ENCODE results near the gene AP5M1. TPM values are rescaled to one million over a fixed set of nuclear protein-coding genes. Genes with fewer than 3 reads are reported as not detected.

Gene AP5M1
- total RNA-seq, 1 donor from 2014 or later = 49.7 TPM

GRCh38 chr14:57259672-57260071, 9.1 kb upstream of the AP5M1 start:
- peaks cover 16% of the 10 kb centered on the region for H3K4me1 Mint-ChIP-seq (ENCODE audit: low read depth)
- no peak overlapping the region for H3K4me3 Mint-ChIP-seq (ENCODE audit: low read depth)
- H3K27me3 Mint-ChIP-seq (ENCODE audit: low read depth) = no peaks in the 10 kb centered on the region
- DNase-seq (ENCODE audit: low spot score) = no peak
- intact Hi-C loops (cut with micrococcal nuclease) = no loop called here
- H3K36me3 Mint-ChIP-seq (ENCODE audit: low read depth) = peaks cover 33% of the 10 kb centered on the region
- no peak overlapping the region for H3K27ac Mint-ChIP-seq
- H3K9me3 Mint-ChIP-seq = no peaks in the 10 kb centered on the region

- H3K4me3 Mint-ChIP-seq (ENCODE audit: low read depth) = no peak overlapping the region
- intact Hi-C loops (cut with micrococcal nuclease) = no loop called here
- DNase-seq (ENCODE audit: low spot score) = no peak
- peaks cover 28% of the 10 kb centered on the region for H3K4me1 Mint-ChIP-seq (ENCODE audit: low read depth)
- H3K36me3 Mint-ChIP-seq (ENCODE audit: low read depth) = peaks cover 29% of the 10 kb centered on the region
- no peak overlapping the region for H3K27ac Mint-ChIP-seq
- H3K9me3 Mint-ChIP-seq = no peaks in the 10 kb centered on the region
- no peaks in the 10 kb centered on the region for H3K27me3 Mint-ChIP-seq (ENCODE audit: low read depth)
Observed at GRCh38 chr14:57261604-57262003, 7.2 kb upstream of the AP5M1 start.

- no peak for DNase-seq (ENCODE audit: low spot score)
- no peaks in the 10 kb centered on the region for H3K27me3 Mint-ChIP-seq (ENCODE audit: low read depth)
- intact Hi-C loops (cut with micrococcal nuclease) = no loop called here
- peaks cover 25% of the 10 kb centered on the region for H3K36me3 Mint-ChIP-seq (ENCODE audit: low read depth)
- peaks cover 30% of the 10 kb centered on the region for H3K4me1 Mint-ChIP-seq (ENCODE audit: low read depth)
- H3K4me3 Mint-ChIP-seq (ENCODE audit: low read depth) = no peak overlapping the region
- no peak overlapping the region for H3K27ac Mint-ChIP-seq
- H3K9me3 Mint-ChIP-seq = no peaks in the 10 kb centered on the region
Observed at GRCh38 chr14:57262117-57262516, 6.7 kb upstream of the AP5M1 start.

DNA sequence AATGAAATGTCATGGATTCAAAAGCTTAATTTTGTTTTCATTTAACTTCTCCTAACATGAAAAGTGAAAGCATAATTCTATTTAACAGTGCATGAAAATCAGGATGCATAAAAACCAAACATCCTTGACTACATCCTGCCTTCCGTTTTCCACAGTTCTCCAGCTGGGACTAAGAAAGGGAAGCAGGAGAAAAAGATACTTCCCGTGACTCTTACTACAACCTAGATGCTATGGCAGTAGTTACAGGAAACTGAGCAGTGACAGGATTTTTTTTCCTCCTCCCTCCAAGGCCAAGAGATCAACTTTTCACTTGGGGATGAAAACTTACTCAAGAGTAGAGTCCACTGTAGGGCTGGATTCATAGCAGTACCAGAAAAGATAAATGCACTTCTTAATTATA, 2.7 kb upstream of the AP5M1 start:
- no peaks in the 10 kb centered on the region for H3K9me3 Mint-ChIP-seq
- peaks cover 18% of the 10 kb centered on the region for H3K36me3 Mint-ChIP-seq (ENCODE audit: low read depth)
- no peak overlapping the region for H3K4me3 Mint-ChIP-seq (ENCODE audit: low read depth)
- no peak for DNase-seq (ENCODE audit: low spot score)
- peaks cover 49% of the 10 kb centered on the region for H3K4me1 Mint-ChIP-seq (ENCODE audit: low read depth)
- no peaks in the 10 kb centered on the region for H3K27me3 Mint-ChIP-seq (ENCODE audit: low read depth)
- intact Hi-C loops (cut with micrococcal nuclease) = loop anchor here (5.0 kb wide), 3 partner anchors 684 to 1804 kb away; partner anchors contain the start of gene ARID4A
- H3K27ac Mint-ChIP-seq = no peak overlapping the region

DNA sequence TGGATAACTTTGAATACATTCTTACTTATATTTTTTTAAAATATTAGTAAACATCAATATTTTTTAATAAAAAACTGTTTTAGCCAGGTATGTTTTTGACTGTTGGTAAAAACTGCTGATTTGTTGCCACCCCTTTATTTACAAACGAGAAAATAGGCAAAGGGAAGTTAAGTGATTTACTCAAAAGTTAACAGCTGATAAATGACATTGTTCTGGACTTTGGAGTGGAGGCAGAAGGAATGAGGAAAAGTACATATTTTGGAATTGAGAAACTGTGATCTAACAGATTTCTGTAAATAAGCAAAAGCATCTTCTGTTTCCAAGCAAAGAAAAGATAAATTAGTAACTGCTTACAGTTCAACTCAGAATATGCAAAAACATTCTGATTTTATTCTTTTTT, 4.5 kb downstream of the AP5M1 start:
- Mint-ChIP-seq H3K4me3 (ENCODE audit: low read depth) (no peak overlapping the region), H3K27ac (no peak overlapping the region), H3K27me3 (ENCODE audit: low read depth) (no peaks in the 10 kb centered on the region), H3K9me3 (no peaks in the 10 kb centered on the region), H3K4me1 (ENCODE audit: low read depth) (peaks cover 27% of the 10 kb centered on the region), H3K36me3 (ENCODE audit: low read depth) (peaks cover 46% of the 10 kb centered on the region)
- DNase-seq (ENCODE audit: low spot score) = no peak
- intact Hi-C loops (cut with micrococcal nuclease) = no loop called here

DNA sequence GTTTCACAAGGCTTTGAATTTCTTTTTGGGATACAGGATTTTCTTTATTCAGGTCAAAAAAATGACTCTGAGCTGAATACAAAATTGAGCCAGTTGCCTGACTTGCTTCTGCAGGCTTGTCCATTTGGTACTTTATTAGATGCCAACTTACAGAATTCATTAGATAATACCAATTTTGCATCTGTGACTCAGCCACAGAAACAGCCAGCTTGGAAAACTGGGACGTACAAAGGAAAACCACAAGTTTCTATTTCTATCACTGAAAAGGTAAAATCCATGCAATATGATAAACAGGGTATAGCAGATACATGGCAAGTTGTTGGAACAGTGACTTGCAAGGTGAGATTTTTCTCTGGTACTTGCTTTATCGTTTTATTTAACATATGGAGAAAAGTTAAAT, 5.8 kb downstream of the AP5M1 start:
- Mint-ChIP-seq H3K4me3 (ENCODE audit: low read depth) (no peak overlapping the region), H3K9me3 (no peaks in the 10 kb centered on the region), H3K27ac (no peak overlapping the region), H3K27me3 (ENCODE audit: low read depth) (no peaks in the 10 kb centered on the region), H3K4me1 (ENCODE audit: low read depth) (peaks cover 27% of the 10 kb centered on the region), H3K36me3 (ENCODE audit: low read depth) (peaks cover 53% of the 10 kb centered on the region)
- intact Hi-C loops (cut with micrococcal nuclease) = no loop called here
- no peak for DNase-seq (ENCODE audit: low spot score)

GRCh38 chr14:57275023-57275664, 6.4 kb downstream of the AP5M1 start:
- peaks cover 55% of the 10 kb centered on the region for H3K36me3 Mint-ChIP-seq (ENCODE audit: low read depth)
- no peak overlapping the region for H3K27ac Mint-ChIP-seq
- intact Hi-C loops (cut with micrococcal nuclease) = no loop called here
- DNase-seq (ENCODE audit: low spot score) = no peak
- no peaks in the 10 kb centered on the region for H3K27me3 Mint-ChIP-seq (ENCODE audit: low read depth)
- peaks cover 25% of the 10 kb centered on the region for H3K4me1 Mint-ChIP-seq (ENCODE audit: low read depth)
- H3K4me3 Mint-ChIP-seq (ENCODE audit: low read depth) = no peak overlapping the region
- H3K9me3 Mint-ChIP-seq = no peaks in the 10 kb centered on the region

DNA sequence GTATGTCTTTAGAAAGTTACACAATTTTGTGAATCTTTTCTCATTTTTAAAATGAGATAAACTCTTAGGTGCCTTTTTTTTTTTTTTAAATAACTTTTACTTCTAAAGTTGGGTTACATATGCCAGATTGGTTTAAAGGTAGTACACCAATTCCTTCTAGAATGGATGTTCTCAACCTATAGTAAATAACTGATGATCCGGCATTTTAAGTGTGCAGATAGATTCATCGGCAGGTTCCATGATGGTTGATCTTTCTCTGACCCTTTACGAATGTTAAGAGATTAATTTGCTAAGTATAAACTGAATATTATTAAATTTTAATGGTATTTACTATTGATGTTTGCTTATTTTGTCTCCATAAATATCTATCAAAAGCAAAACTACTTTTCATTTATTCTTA, 8.3 kb downstream of the AP5M1 start:
- intact Hi-C loops (cut with micrococcal nuclease) = no loop called here
- DNase-seq (ENCODE audit: low spot score) = no peak
- no peak overlapping the region for H3K27ac Mint-ChIP-seq
- H3K9me3 Mint-ChIP-seq = no peaks in the 10 kb centered on the region
- peaks cover 6% of the 10 kb centered on the region for H3K4me1 Mint-ChIP-seq (ENCODE audit: low read depth)
- H3K27me3 Mint-ChIP-seq (ENCODE audit: low read depth) = no peaks in the 10 kb centered on the region
- H3K36me3 Mint-ChIP-seq (ENCODE audit: low read depth) = peaks cover 45% of the 10 kb centered on the region
- H3K4me3 Mint-ChIP-seq (ENCODE audit: low read depth) = no peak overlapping the region

DNA sequence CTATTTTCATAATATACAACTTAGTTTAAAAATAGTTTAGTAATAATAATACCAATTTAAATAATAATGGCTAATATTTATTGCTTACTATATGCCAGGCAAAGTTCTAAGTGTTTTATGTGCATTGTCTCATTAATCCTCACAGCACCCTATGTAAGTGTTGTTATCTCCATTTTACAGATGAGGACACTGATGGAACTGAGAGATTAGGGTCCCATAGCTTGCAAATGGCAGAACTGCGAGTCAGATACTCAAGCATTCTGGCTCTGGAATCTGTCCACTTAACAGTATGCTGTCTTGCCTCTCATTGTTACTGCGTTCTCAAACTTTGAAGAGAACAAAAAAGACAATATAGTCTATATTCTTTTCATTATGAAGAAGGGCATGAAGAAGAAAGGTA, 19.0 kb downstream of the AP5M1 start:
- no peak for DNase-seq (ENCODE audit: low spot score)
- H3K36me3 Mint-ChIP-seq (ENCODE audit: low read depth) = peaks cover 34% of the 10 kb centered on the region
- no peaks in the 10 kb centered on the region for H3K4me1 Mint-ChIP-seq (ENCODE audit: low read depth)
- H3K9me3 Mint-ChIP-seq = no peaks in the 10 kb centered on the region
- no peak overlapping the region for H3K4me3 Mint-ChIP-seq (ENCODE audit: low read depth)
- H3K27me3 Mint-ChIP-seq (ENCODE audit: low read depth) = no peaks in the 10 kb centered on the region
- no peak overlapping the region for H3K27ac Mint-ChIP-seq
- intact Hi-C loops (cut with micrococcal nuclease) = no loop called here

- no peak for DNase-seq (ENCODE audit: low spot score)
- intact Hi-C loops (cut with micrococcal nuclease) = loop anchor here (10.0 kb wide), 1 partner anchor 226 kb away; no protein-coding TSS in a partner anchor
- Mint-ChIP-seq H3K27me3 (ENCODE audit: low read depth) (no peaks in the 10 kb centered on the region), H3K36me3 (ENCODE audit: low read depth) (peaks cover 11% of the 10 kb centered on the region), H3K4me3 (ENCODE audit: low read depth) (no peak overlapping the region), H3K9me3 (no peaks in the 10 kb centered on the region), H3K27ac (no peak overlapping the region), H3K4me1 (ENCODE audit: low read depth) (no peaks in the 10 kb centered on the region)
Observed at GRCh38 chr14:57290751-57291150, 22.0 kb downstream of the AP5M1 start.

DNA sequence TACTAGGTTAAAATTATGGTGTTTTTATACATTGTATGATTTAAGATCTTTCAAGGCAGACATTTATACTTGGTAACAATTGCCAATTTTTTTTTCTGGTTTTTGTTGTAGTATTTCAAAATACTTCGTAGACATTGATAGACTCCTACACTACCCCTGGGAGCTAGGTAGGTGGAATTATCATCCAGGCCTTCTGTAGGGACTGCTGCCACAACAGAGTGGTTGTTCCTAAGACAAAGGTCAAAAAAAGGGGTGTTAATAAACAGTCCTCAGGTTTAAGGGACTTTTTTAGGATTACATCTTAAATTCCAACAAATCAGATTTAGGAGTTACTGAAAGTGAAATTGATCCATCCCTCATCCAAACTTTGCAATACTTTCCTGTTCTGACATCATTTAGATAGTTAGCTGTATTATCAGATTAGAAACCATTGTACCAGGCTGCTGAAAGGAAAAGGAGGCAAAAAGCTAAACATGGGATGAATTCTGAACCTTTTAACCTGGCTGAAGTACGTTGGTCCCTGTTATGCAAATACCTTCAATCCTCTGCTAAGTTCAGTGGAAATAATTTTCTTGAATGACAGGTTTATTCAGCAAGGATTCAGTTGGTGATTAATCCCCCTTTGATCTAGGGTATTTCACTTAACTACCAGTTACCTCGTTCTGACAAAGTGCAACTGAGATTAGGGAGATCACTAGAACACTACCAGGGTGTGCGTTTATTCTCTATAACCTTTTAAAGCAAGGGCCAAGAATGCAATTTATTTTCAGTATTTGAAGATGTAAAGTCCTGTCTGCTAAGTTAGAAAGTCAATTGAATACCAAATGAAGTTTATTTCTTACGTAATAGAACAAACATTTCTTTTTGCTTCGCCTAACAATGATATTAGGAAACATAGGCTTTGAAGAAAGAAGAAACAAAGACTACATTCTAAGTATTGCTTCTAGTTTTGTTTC, 23.2 kb downstream of the AP5M1 start:
- H3K9me3 Mint-ChIP-seq = no peaks in the 10 kb centered on the region
- no peaks in the 10 kb centered on the region for H3K27me3 Mint-ChIP-seq (ENCODE audit: low read depth)
- H3K36me3 Mint-ChIP-seq (ENCODE audit: low read depth) = peaks cover 11% of the 10 kb centered on the region
- H3K27ac Mint-ChIP-seq = no peak overlapping the region
- H3K4me3 Mint-ChIP-seq (ENCODE audit: low read depth) = no peak overlapping the region
- no peaks in the 10 kb centered on the region for H3K4me1 Mint-ChIP-seq (ENCODE audit: low read depth)
- intact Hi-C loops (cut with micrococcal nuclease) = loop anchor here (10.0 kb wide), 1 partner anchor 227 kb away; no protein-coding TSS in a partner anchor
- no peak for DNase-seq (ENCODE audit: low spot score)

DNA sequence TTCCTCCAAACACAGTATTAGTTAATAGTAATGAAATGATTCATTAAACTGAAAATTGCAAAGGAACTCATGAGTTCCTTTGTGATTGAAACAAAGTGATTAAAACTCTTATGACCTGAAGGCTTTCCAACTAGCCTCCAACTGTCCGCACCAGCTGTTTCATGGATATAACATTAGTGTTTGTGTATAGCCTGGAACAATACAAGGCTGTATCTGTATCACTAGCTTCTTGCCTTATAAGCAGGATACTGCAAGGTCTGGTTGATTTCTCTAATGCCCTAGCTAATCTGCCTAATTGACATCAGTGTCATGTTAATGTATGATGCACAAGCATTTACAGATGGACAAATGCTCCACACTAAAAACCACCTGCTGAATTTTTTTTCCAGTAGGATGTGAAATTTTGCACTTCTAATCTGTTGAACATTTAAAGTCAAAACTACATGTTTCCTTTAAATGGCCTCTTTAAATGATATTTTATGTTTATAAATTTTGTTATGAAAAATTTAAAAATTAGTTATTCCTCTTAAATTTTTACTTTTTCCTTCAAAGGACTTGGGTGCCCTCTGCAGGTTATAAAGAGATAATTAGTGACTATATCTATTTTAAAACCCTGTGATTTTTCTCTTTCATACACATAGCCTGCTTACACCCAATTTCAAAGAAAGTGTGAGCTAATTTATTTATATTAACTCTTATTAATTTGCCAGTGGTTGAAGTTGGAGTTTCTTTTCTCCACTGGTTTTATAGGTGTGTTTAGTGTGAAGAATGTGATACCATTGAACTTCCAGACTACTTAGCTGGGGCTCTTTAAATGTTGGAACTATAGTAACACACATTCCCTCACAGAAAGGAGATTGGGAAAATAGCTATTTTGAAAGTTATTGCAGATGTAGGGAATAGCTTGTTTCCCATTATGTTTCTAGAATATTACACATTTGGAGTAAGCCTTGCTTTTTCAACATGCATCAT, 25.4 kb downstream of the AP5M1 start:
- Mint-ChIP-seq H3K9me3 (no peaks in the 10 kb centered on the region), H3K36me3 (ENCODE audit: low read depth) (peaks cover 6% of the 10 kb centered on the region), H3K27me3 (ENCODE audit: low read depth) (no peaks in the 10 kb centered on the region), H3K4me3 (ENCODE audit: low read depth) (no peak overlapping the region), H3K27ac (no peak overlapping the region), H3K4me1 (ENCODE audit: low read depth) (no peaks in the 10 kb centered on the region)
- no peak for DNase-seq (ENCODE audit: low spot score)
- intact Hi-C loops (cut with micrococcal nuclease) = loop anchor here (10.0 kb wide), 1 partner anchor 229 kb away; no protein-coding TSS in a partner anchor
